Activated B cell treated with CpG ODN at 0.5 μM for 24 hours (primary cell): ENCODE results near the gene TRPT1. TPM values are rescaled to one million over a fixed set of nuclear protein-coding genes. Genes with fewer than 3 reads are reported as not detected.
A peak's percentile ranks its signal among the peaks of the same experiment; 100 is the strongest.

ENCODE experiments used
- ATAC-seq: fragments of 200-7000 bp; cut with Tn5 transposase; one replicate; pipeline ENCODE4 v1.10.0; 2021; ENCODE audit warnings: low read depth, mild to moderate bottlenecking, moderate library complexity
- CTCF ChIA-PET: fragments of 350-600 bp; sonication (Branson Sonifier 250); formaldehyde crosslinking; loops from one replicate; lab custom pipeline; 2021; ENCODE audit warnings: antibody characterized with exemption; lab: Charles Lee
- POLR2A ChIA-PET: fragments of 350-600 bp; sonication (Branson Sonifier 250); formaldehyde crosslinking; loops from one replicate; lab custom pipeline; 2021; ENCODE audit warnings: antibody characterized with exemption; lab: Charles Lee
- DNase-seq: peaks from one replicate; pipeline ENCODE4 v3.0.0; 2022
- H3K27ac Mint-ChIP-seq: one replicate; pipeline ENCODE4 v1.8.0; 2020; ENCODE audit warnings: mixed read lengths
- H3K27me3 Mint-ChIP-seq: one replicate; pipeline ENCODE4 v1.8.0; 2021; ENCODE audit warnings: mixed read lengths
- H3K36me3 Mint-ChIP-seq: one replicate; pipeline ENCODE4 v1.8.0; 2021; ENCODE audit warnings: low read depth, mixed read lengths
- H3K4me1 Mint-ChIP-seq: one replicate; pipeline ENCODE4 v1.8.0; 2021; ENCODE audit warnings: mixed read lengths
- H3K4me3 Mint-ChIP-seq: one replicate; pipeline ENCODE4 v1.8.0; 2020; ENCODE audit warnings: mild to moderate bottlenecking, mixed read lengths
- H3K9me3 Mint-ChIP-seq: one replicate; pipeline ENCODE4 v1.8.0; 2020; ENCODE audit warnings: mixed read lengths
- intact Hi-C: fragments of 100-400 bp; cut with micrococcal nuclease; formaldehyde crosslinking; loops from one replicate; pipeline ENCODE4 v1.15.1; 2024
- total RNA-seq: library from RNA; stranded (reverse); gene quantifications from 2 replicates; pipeline ENCODE4 v1.2.3, GENCODE V29; 2022
- TF ChIP-seq, protein P1 (sequence below): fragments of 200-600 bp; IDR thresholded peaks from one replicate; pipeline ENCODE4 v1.8.0; 2022; ENCODE audit warnings: antibody characterized with exemption, mild to moderate bottlenecking

The TRPT1 gene
- total RNA-seq, 1 donor from 2014 or later = 50.6 TPM

DNA sequence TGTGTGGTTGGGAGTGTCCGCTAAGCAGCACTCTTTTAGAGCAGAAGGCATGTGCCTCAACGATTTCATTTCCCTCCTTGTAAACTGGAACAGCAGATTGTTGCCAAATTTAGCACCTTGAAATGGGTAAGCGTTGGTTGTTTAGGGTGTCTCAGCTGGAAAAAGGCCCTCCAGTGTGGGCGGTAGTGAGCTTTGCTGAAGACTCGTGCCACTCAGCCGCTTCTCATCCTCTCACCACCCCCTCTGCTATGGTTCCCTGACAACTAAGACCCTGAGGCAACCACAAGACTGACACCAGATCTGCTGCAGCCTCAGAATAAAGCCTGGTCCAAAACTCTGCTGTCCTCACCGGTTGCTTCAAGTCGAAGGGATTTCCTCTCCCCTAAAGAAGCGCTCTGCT is 29.4 kb downstream of the TRPT1 start:
- H3K9me3 Mint-ChIP-seq = no peaks in the 10 kb centered on the region

DNA sequence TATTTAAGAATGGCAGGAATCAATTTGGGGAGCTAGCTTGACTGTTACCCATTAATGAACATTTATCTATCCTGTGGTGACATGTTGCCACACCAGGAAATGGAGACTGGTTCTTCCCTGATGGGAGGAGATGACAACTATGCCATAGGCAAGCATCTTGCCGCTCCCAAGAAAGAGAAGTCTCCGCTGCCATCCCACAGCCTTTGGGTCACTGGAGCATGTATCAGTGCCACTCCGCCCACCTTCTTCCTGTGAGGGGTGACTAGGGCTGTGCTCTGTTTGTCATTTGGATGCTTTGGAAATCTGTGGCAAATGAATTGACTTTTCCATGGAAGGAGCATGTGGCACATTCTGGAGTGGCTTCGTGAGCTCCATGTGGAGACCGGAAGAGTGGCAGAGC is 33.6 kb downstream of the TRPT1 start:
- CTCF ChIA-PET = no interaction called here
- TF ChIP-seq, protein P1, sequence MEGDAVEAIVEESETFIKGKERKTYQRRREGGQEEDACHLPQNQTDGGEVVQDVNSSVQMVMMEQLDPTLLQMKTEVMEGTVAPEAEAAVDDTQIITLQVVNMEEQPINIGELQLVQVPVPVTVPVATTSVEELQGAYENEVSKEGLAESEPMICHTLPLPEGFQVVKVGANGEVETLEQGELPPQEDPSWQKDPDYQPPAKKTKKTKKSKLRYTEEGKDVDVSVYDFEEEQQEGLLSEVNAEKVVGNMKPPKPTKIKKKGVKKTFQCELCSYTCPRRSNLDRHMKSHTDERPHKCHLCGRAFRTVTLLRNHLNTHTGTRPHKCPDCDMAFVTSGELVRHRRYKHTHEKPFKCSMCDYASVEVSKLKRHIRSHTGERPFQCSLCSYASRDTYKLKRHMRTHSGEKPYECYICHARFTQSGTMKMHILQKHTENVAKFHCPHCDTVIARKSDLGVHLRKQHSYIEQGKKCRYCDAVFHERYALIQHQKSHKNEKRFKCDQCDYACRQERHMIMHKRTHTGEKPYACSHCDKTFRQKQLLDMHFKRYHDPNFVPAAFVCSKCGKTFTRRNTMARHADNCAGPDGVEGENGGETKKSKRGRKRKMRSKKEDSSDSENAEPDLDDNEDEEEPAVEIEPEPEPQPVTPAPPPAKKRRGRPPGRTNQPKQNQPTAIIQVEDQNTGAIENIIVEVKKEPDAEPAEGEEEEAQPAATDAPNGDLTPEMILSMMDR = no peak
- no peak overlapping the region for H3K4me3 Mint-ChIP-seq
- H3K27me3 Mint-ChIP-seq = no peaks in the 10 kb centered on the region
- H3K4me1 Mint-ChIP-seq = peaks cover 16% of the 10 kb centered on the region
- no peaks in the 10 kb centered on the region for H3K9me3 Mint-ChIP-seq
- H3K27ac Mint-ChIP-seq = no peak overlapping the region
- peaks cover 66% of the 10 kb centered on the region for H3K36me3 Mint-ChIP-seq
- ATAC-seq (no peak), DNase-seq (no peak)
- intact Hi-C loops = no loop called here
- POLR2A ChIA-PET = no interaction called here

More for the DNA sequence above, 29.4 kb downstream of the TRPT1 start:
- Mint-ChIP-seq H3K27me3 (no peaks in the 10 kb centered on the region), H3K4me1 (peaks cover 7% of the 10 kb centered on the region), H3K27ac (no peak overlapping the region), H3K4me3 (no peak overlapping the region), H3K36me3 (peaks cover 90% of the 10 kb centered on the region)
- TF ChIP-seq, protein P1 = no peak
- DNase-seq = no peak
- ATAC-seq = no peak
- CTCF ChIA-PET = interaction anchor here (1.3 kb wide), 1 partner anchor 8 kb away, joined by 4 read pairs; no protein-coding TSS in a partner anchor
- POLR2A ChIA-PET = interaction anchor here (1.2 kb wide), 1 partner anchor 9 kb away, joined by 4 read pairs; the partner anchor contains the start of gene FERMT3
- intact Hi-C loops = no loop called here

DNA sequence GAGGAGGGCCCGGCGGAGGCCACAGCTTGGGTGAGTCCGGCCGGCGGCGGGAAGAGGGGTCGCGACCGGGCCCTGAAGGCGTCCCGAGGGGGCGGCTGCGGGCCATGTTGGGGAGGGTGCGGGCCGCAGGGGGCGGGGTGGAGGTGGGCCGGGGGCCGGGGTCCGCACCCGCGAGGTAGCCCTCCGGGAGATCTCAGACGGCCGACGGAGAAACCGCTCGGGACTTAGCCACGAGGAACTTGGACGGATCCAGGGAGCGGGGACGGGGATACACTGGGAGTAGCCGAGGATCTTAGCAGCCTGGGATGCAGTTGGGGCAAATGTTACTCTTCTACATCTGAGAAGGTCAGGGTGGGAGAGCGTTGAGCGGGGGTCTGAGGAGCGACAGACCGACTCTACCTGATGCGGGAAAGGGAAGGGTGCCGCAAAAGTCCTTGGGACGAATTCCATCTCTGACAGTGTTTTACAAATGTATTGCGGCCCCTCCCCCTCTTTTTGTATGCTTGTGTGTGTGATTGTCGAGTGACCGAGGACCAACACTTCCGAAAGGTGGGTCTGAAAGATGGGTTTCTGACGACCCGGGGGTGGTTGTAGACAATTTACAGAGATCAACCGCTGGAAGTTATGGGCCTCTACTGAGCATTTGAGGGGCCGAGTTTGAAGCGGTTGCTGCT is 39.4 kb downstream of the TRPT1 start:
- TF ChIP-seq, protein P1 = no peak
- H3K36me3 Mint-ChIP-seq = peaks cover 19% of the 10 kb centered on the region
- H3K9me3 Mint-ChIP-seq = no peaks in the 10 kb centered on the region
- peaks cover 23% of the 10 kb centered on the region for H3K4me1 Mint-ChIP-seq
- no peaks in the 10 kb centered on the region for H3K27me3 Mint-ChIP-seq
- CTCF ChIA-PET = interaction anchor here (0.9 to 1.5 kb wide), 4 partner anchors 18 to 131 kb away, joined by 3 to 10 read pairs (median 5); partner anchors contain the start of genes FERMT3, FKBP2 and PRDX5
- ATAC-seq (no peak), DNase-seq (no peak)
- POLR2A ChIA-PET = interaction anchor here (0.7 to 6.1 kb wide), 19 partner anchors 11 to 1345 kb away, joined by 3 to 92 read pairs (median 11); partner anchors contain the start of genes BAD, CCDC88B, ESRRA and FERMT3
- H3K27ac Mint-ChIP-seq = no peak overlapping the region
- intact Hi-C loops = loop anchor here (1.0 to 2.0 kb wide), 5 partner anchors 20 to 248 kb away; partner anchors contain the start of genes FERMT3, FKBP2, NUDT22 and TRPT1
- H3K4me3 Mint-ChIP-seq = no peak overlapping the region

DNA sequence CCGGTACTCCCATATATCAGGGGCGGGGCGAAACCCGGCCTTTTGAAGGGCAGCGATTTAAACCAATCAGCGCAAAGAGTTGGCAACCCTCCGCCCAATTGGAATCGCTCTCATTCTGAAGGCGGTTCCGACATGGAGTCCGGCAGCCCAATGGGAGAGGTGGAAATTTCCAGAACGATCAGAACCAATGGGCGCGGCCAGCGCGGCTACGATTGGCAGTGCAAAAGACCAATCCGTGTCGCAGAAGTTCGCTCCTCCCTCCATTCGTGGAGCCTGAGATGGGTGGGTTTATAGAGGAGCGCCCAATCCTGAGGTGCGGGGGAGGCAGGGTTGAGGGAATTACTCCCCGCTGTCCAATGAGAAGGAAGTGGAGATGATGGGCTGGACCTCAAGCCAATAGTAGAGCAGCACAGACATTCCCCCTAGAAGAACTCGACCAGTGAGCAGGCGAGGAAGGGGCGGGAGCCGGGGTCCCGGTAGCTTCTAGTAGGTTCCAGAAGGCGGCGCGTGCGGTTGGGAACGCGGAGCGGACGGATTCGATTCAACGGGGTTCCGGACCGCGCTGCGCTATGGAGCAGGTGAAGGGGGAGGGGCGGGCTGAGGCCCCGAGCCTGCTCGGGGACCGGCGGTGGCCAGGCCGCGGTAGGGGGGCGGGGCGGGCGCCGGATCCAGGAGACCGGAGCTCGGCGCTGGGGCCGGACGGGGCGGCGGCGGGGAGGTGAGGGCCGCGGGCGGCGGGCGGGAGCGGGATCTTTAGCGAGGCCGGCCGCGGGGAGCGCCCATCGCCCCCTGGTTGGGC is 40.1 kb downstream of the TRPT1 start, which contains the start of gene STIP1:
TSS of gene STIP1 (plus strand) at position 479 of the 799 bp plus-strand sequence. CDS start at position 570, 91 bp downstream.
- H3K4me1 Mint-ChIP-seq = peaks cover 27% of the 10 kb centered on the region
- no peaks in the 10 kb centered on the region for H3K9me3 Mint-ChIP-seq
- H3K27ac Mint-ChIP-seq = peak within 1 kb of the TSS; percentile 97
- no peak within 1 kb of the TSS for H3K4me3 Mint-ChIP-seq
- CTCF ChIA-PET = interaction anchor here (0.7 to 1.5 kb wide), 5 partner anchors 18 to 132 kb away, joined by 3 to 10 read pairs (median 4); partner anchors contain the start of genes FERMT3, FKBP2 and PRDX5
- ATAC-seq (peak; percentile 87), DNase-seq (peak; percentile 93)
- peaks cover 19% of the 10 kb centered on the region for H3K36me3 Mint-ChIP-seq
- H3K27me3 Mint-ChIP-seq = no peaks in the 10 kb centered on the region
- TF ChIP-seq, protein P1 = no peak
- intact Hi-C loops = loop anchor here (1.0 to 2.0 kb wide), 10 partner anchors 19 to 347 kb away; partner anchors contain the start of genes DNAJC4, ESRRA, FERMT3 and FKBP2
- POLR2A ChIA-PET = interaction anchor here (0.5 to 6.1 kb wide), 28 partner anchors 12 to 1373 kb away, joined by 3 to 92 read pairs (median 7); partner anchors contain the start of genes BAD, CCDC88B, ESRRA and FERMT3
